ENCODE data around the gene FOXO6.

DNA sequence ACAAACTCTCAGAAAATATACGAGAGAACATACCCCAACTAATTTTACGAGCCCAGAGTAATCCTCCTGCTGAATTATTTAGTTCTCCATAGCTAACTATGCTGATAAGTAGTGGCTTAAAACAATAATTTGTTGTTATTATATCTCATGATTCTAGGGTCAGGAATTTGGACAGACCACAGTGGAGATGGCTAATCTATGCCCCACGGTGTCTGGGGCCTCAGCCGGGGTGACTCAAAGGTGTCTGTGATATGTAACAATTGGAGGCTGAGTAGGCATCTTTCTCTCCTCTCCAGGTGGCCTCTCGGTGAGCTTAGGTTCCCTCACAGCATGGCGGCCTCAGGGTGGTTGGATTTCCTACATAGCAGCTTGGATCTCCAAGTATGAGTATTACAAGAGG, 35.4 kb upstream of the FOXO6 start:
- TF ChIP-seq GATA2 (IDR thresholded peaks at IDR 0.05; ENCODE audit: low read depth, low read length), result no peak
- TF ChIP-seq GATA3 (IDR thresholded peaks at IDR 0.05; ENCODE audit: low read depth, low read length), result no peak

All from SH-SY5Y (cell line).